GM12865 (cell line): ENCODE measurements around the gene CEMIP.

Source experiments
- DNase-seq: peaks from one replicate; pipeline ENCODE4 v3.0.0; 2010; ENCODE audit warnings: low read depth
- H3K4me3 ChIP-seq: 2 replicates; pipeline ENCODE4 v1.5.1; 2011; ENCODE audit warnings: mild to moderate bottlenecking, low read depth, low read length, control low read depth
- CTCF ChIP-seq: IDR thresholded peaks from 2 replicates; pipeline ENCODE4 v1.5.1; 2011; ENCODE audit warnings: low read length, control low read depth, low read depth, inconsistent platforms; ENCODE audit not compliant: insufficient read depth; ENCODE audit errors: missing control alignments

Gene CEMIP

GRCh38 chr15:80789796-80790195 lies 10.6 kb downstream of the CEMIP start:
- TF ChIP-seq CTCF, result no peak
- no peak overlapping the region for H3K4me3 ChIP-seq
- DNase-seq, result no peak

GRCh38 chr15:80790236-80790635 lies 11.1 kb downstream of the CEMIP start:
- no peak overlapping the region for H3K4me3 ChIP-seq
- no peak for DNase-seq
- no peak for TF ChIP-seq CTCF

DNA sequence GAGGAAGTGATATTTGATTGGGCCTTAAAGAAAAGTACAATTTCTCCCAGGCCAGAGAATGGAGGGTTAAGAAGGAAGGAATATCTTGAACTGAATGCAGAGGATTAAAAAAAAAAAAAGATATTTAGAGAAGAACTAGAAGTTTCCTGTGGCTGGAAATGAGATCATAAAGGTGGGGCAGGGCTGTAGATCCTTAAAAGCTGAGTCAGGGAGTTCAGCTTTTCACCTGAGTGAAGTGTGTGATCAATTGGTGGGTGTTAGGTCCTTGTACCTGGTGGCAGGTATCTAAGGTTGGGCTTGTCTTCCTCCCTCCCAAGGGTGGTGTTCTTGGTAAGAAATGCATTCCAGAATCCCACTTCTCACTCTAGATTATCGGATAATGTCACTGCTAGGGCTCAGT lies 11.8 kb downstream of the CEMIP start:
- DNase-seq, result no peak
- no peak overlapping the region for H3K4me3 ChIP-seq
- TF ChIP-seq CTCF, result no peak

DNA sequence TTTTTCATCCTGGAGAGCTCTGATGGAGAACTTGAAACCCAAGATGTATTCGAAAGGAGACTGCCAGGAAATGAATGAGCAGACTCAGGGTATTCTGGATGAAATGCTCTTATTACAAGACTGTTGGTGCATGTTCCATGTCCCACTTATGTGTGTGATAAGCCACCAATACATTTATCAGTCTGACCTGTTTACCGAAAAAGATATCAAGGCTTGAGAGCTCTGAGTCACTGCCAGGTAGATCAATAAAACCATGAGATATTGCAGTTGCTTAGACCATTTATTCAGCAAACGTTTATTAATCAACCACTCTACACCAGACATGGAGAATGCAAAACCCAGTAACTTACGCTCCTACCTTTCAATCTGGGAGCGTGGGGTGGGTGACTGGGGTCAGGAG lies 17.2 kb downstream of the CEMIP start:
- DNase-seq, result no peak
- no peak for TF ChIP-seq CTCF
- no peak overlapping the region for H3K4me3 ChIP-seq

GRCh38 chr15:80798911-80799310 lies 19.7 kb downstream of the CEMIP start:
- DNase-seq, result no peak
- no peak overlapping the region for H3K4me3 ChIP-seq
- no peak for TF ChIP-seq CTCF

DNA sequence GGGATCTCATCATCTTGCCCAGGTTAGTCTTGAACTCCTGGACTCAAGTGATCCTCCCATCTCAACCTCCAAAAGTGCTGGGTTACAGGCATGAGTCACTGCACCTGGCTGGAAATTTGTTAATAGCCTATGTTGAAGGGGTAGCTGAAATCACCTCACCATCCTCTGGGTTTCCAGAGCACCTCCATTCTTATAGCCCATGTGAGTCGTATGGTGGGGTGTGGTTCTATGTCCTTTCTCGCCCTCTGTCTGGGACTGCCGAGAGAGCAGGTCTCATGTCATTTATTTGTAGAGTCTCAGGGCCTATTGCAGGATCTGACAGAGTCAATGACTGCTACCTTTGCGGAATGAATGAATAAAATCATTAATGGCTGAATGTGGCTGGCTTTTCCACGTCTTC lies 20.9 kb downstream of the CEMIP start:
- no peak overlapping the region for H3K4me3 ChIP-seq
- no peak for TF ChIP-seq CTCF
- DNase-seq, result no peak

DNA sequence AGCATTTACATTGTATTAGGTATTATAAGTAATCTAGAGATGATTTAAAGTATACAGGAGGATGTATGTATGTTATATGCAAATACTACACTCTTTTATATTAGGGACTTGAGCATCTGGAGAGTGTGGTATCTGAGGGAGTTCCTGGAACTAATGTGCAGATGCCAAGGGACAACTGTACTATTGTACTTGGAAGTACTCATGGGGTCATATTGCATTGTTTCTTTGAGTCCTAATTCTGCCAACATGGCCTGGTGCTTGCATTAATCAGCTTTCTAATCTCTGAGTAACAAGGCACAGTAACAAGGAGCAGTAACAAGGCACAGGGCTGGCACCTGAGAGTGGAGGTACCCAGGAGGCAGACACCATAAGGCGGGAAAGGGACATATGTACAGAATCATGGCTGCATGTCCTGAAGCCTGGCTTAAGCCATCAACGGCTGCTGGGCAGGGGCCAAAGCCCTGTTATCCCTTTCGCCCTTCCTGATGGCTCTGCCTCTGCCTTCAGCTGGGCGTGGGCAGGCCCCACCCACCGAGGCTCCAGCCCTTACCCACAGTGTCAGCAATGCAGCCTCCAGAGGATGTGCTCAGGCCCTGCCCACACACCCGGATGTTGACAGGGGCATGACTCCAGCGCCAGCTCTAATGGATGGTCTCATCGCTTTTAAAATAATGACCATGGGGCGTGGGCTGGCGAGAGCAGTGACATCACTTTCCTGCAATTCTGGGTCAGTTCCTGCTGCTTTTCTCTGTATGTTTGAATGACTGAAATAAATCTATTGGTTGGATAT lies 22.9 kb downstream of the CEMIP start:
- DNase-seq, result no peak
- H3K4me3 ChIP-seq, result no peak overlapping the region
- TF ChIP-seq CTCF, result no peak
